GM12878 (cell line): ENCODE measurements around the gene ZNF627. TPM values are rescaled to one million over a fixed set of nuclear protein-coding genes. Genes with fewer than 3 reads are reported as not detected.

Experiments
- ATAC-seq: fragments of 200-7000 bp; cut with Tn5 transposase; 3 replicates; pipeline ENCODE4 v1.9.1; 2020; ENCODE audit warnings: mild to moderate bottlenecking, moderate library complexity
- BruUV-seq: library from RNA; stranded (reverse); fragments of 400-500 nt; replicated peaks from 2 replicates; lab custom pipeline; 2021; lab: Mats Ljungman, UMichigan
- CTCF ChIA-PET: fragments of 300-600 bp; sonication (Branson Sonifier 250); formaldehyde crosslinking; extraction: SDS; loops from one replicate; lab custom pipeline; 2021; ENCODE audit warnings: inconsistent platforms; lab: Yijun Ruan, JAX
- POLR2A ChIA-PET: fragments of 350-600 bp; formaldehyde crosslinking; extraction: SDS; loops from one replicate; lab custom pipeline; 2021; ENCODE audit warnings: inconsistent platforms; lab: Charles Lee
- RAD21 ChIA-PET: fragments of 300-600 bp; sonication (Branson Sonifier 250); formaldehyde crosslinking; loops from one replicate; lab custom pipeline; 2023; ENCODE audit warnings: antibody characterized with exemption; ENCODE audit not compliant: unreplicated experiment; lab: Charles Lee
- SMC1A ChIA-PET: fragments of 300-600 bp; sonication (Branson Sonifier 250); formaldehyde crosslinking; loops from one replicate; lab custom pipeline; 2023; ENCODE audit not compliant: unreplicated experiment, uncharacterized antibody; lab: Charles Lee
- DNase-seq: peaks from one replicate; pipeline ENCODE4 v3.0.0-alpha.2; 2011; ENCODE audit warnings: low read depth, low spot score
- FAIRE-seq: peaks from 3 replicates; lab custom pipeline; 2011; peaks lifted over from hg19 to GRCh38; lab: Jason Lieb, UNC
- H2AFZ ChIP-seq: 2 replicates; pipeline ENCODE4 v1.6.0; 2011; ENCODE audit warnings: low read depth, low read length, control low read depth; ENCODE audit not compliant: control insufficient read depth
- H3K27ac ChIP-seq: 2 replicates; pipeline ENCODE4 v1.5.1; 2011; ENCODE audit warnings: control low read depth; ENCODE audit not compliant: control insufficient read depth, insufficient read depth
- H3K27me3 ChIP-seq, 2 experiments: replicated peaks in 1 of 2; 2 replicates each; pipeline versions ENCODE4 v1.6.0 to v1.6.1; 2011; ENCODE audit warnings: low read length in 1 of 2; ENCODE audit not compliant: control insufficient read depth in 2 of 2, insufficient read depth in 2 of 2
- H3K36me3 ChIP-seq, 2 experiments: 2 replicates each; pipeline ENCODE4 v1.5.1; 2011; ENCODE audit warnings: low read length in 1 of 2; ENCODE audit not compliant: control insufficient read depth in 2 of 2, insufficient read depth in 2 of 2
- H3K4me1 ChIP-seq: 2 replicates; pipeline ENCODE4 v1.6.1; 2011; ENCODE audit warnings: mild to moderate bottlenecking, low read length, moderate library complexity, mixed read lengths; ENCODE audit not compliant: control insufficient read depth, insufficient read depth
- H3K4me2 ChIP-seq: 2 replicates; pipeline ENCODE4 v1.6.0; 2011; ENCODE audit warnings: control low read depth; ENCODE audit not compliant: control insufficient read depth, insufficient read depth
- H3K4me3 ChIP-seq: fragments of 200-600 bp; sonication (generic); 2 replicates; pipeline ENCODE4 v1.5.1; 2016
- H3K79me2 ChIP-seq: 2 replicates; pipeline ENCODE4 v1.6.0; 2011; ENCODE audit warnings: low read length; ENCODE audit not compliant: control insufficient read depth, insufficient read depth
- H3K9ac ChIP-seq: 2 replicates; pipeline ENCODE4 v1.8.0; 2011; ENCODE audit warnings: low read length, control low read depth, mixed read lengths; ENCODE audit not compliant: control insufficient read depth, insufficient read depth
- H3K9me3 ChIP-seq: replicated peaks from 3 replicates; pipeline ENCODE4 v1.5.1; 2011; ENCODE audit warnings: mild to moderate bottlenecking, low read length; ENCODE audit not compliant: control insufficient read depth, insufficient read depth
- H4K20me1 ChIP-seq: 2 replicates; pipeline ENCODE4 v1.6.0; 2011; ENCODE audit not compliant: control insufficient read depth, insufficient read depth
- ASH2L ChIP-seq: fragments of 300-600, 200-600 bp; sonication (generic); IDR thresholded peaks from 2 replicates; pipeline ENCODE4 v1.6.1; 2017; ENCODE audit warnings: low read depth, mild to moderate bottlenecking, borderline replicate concordance
- CHD4 ChIP-seq: fragments of 200-600 bp; sonication (generic); IDR thresholded peaks from 2 replicates; pipeline ENCODE4 v1.6.1; 2016; ENCODE audit warnings: mild to moderate bottlenecking
- CREM ChIP-seq: IDR thresholded peaks from 2 replicates; pipeline ENCODE4 v1.6.1; 2014; ENCODE audit warnings: antibody characterized with exemption, low read depth
- E4F1 ChIP-seq: fragments of 450-650 bp; IDR thresholded peaks from 2 replicates; pipeline ENCODE4 v1.6.1; 2018; ENCODE audit warnings: borderline replicate concordance, mild to moderate bottlenecking; ENCODE audit not compliant: partially characterized antibody
- ETV6 ChIP-seq, 2 experiments: fragments of 450-650 bp in 1 of 2; IDR thresholded peaks in 1 of 2; conservative IDR thresholded peaks in 1 of 2; 2 replicates each; pipeline ENCODE4 v1.6.1; 2014; ENCODE audit warnings: antibody characterized with exemption in 1 of 2, borderline replicate concordance in 1 of 2, low read depth in 1 of 2, mild to moderate bottlenecking in 1 of 2, moderate library complexity in 1 of 2
- NR2F1 ChIP-seq: fragments of 450-650 bp; conservative IDR thresholded peaks from 2 replicates; pipeline ENCODE4 v1.6.1; 2017; ENCODE audit warnings: mild to moderate bottlenecking
- RAD21 ChIP-seq: IDR thresholded peaks from 2 replicates; pipeline ENCODE4 v1.6.1; 2011; ENCODE audit warnings: mild to moderate bottlenecking, low read depth, low read length, moderate library complexity; ENCODE audit not compliant: insufficient read depth
- RAD51 ChIP-seq: fragments of 450-650 bp; IDR thresholded peaks from 2 replicates; pipeline ENCODE4 v1.6.1; 2016; ENCODE audit warnings: moderate library complexity, mild to moderate bottlenecking, inconsistent platforms
- RUNX3 ChIP-seq: IDR thresholded peaks from 2 replicates; pipeline ENCODE4 v1.6.1; 2012; ENCODE audit warnings: low read length, inconsistent platforms
- SMAD5 ChIP-seq: IDR thresholded peaks from 2 replicates; pipeline ENCODE4 v1.6.1; 2016; ENCODE audit warnings: antibody characterized with exemption, low read depth
- SMC3 ChIP-seq: IDR thresholded peaks from 2 replicates; pipeline ENCODE4 v1.6.1; 2011; ENCODE audit warnings: low read length, improper control_type of control experiment, borderline replicate concordance
- USF1 ChIP-seq: IDR thresholded peaks from 2 replicates; pipeline ENCODE4 v1.6.1; 2011; ENCODE audit warnings: borderline replicate concordance, low read depth, mild to moderate bottlenecking, moderate library complexity, mixed read lengths, low read length; ENCODE audit not compliant: insufficient read depth; ENCODE audit errors: extremely low read length
- ZBTB11 ChIP-seq: fragments of 450-650 bp; formaldehyde crosslinking; IDR thresholded peaks from 2 replicates; pipeline ENCODE4 v1.5.0; 2022; ENCODE audit warnings: mild to moderate bottlenecking, missing genetic modification characterization
- ZBTB33 ChIP-seq: fragments of 450-650 bp; IDR thresholded peaks from 2 replicates; pipeline ENCODE4 v1.6.1; 2017; ENCODE audit warnings: mild to moderate bottlenecking
- ZNF207 ChIP-seq: fragments of 450-650 bp; IDR thresholded peaks from 2 replicates; pipeline ENCODE4 v1.6.1; 2014; ENCODE audit warnings: antibody characterized with exemption, mild to moderate bottlenecking, borderline replicate concordance
- ZZZ3 ChIP-seq: IDR thresholded peaks from 2 replicates; pipeline ENCODE4 v1.6.1; 2011; ENCODE audit warnings: low read depth; ENCODE audit not compliant: control insufficient read depth, insufficient read length
- WGBS: methylation state at CpG from one replicate; pipeline ENCODE4 v1.1.6; 2016; ENCODE audit warnings: low lambda C conversion rate; ENCODE audit not compliant: insufficient replicate concordance, insufficient coverage; ENCODE audit errors: missing lambda C conversion rate; 5-methylcytosine and 5-hydroxymethylcytosine counted together
- in situ Hi-C: fragments of 300-500 bp; cut with MboI; formaldehyde crosslinking; loops from 9 replicates; pipeline ENCODE4 v1.14.3; 2018; ENCODE audit warnings: mixed read lengths
- intact Hi-C: fragments of 100-400 bp; cut with micrococcal nuclease; formaldehyde crosslinking; loops from one replicate; pipeline ENCODE4 v1.14.2; 2022; ENCODE audit not compliant: unreplicated experiment
- polyA plus RNA-seq, 11 experiments: library from polyadenylated mRNA; depleted of rRNA in 4 of 11; unstranded in 6 of 11; stranded (reverse) in 5 of 11; fragments of >200 nt; fragmentation: Nextera tagmentation in 4 of 11; fragmentation: Illumina TruSeq in 1 of 11; extraction: Ambion mirVana in 4 of 11; extraction: Trizol in 1 of 11; gene quantifications; 1 replicate in 1 of 11; 2 replicates in 10 of 11; pipeline versions ENCODE4 v1.2.1 to v1.2.3, GENCODE V29; 2011 to 2016; ENCODE audit warnings: inconsistent platforms in 2 of 11, missing spikeins in 2 of 11, low read depth in 1 of 11
- total RNA-seq, 4 experiments: library from RNA; depleted of rRNA in 3 of 4; stranded (reverse); fragments of >200 nt in 3 of 4; fragmentation: Illumina TruSeq in 1 of 4; extraction: Trizol in 1 of 4; gene quantifications; 2 replicates each; pipeline versions ENCODE4 v1.2.1 to v1.2.3, GENCODE V29; 2013 to 2021

The ZNF627 gene
- total and polyA plus RNA-seq, 10 of the 15 experiments (the other 5 are each of a cell fraction or from before 2014, with no cell fraction given) = 5.1 to 13.7 (median 10.2) TPM

- ATAC-seq = no peak
- Histone ChIP-seq H3K4me3 (no peak overlapping the region), H3K79me2 (no peaks in the 10 kb centered on the region), H3K4me1 (no peaks in the 10 kb centered on the region), H2AFZ (no peak overlapping the region), H3K9ac (no peak overlapping the region), H3K27me3 (no peaks in the 10 kb centered on the region), H3K27ac (no peak overlapping the region), H3K9me3 (peaks cover 3% of the 10 kb centered on the region; the same call in 1 of the 3 replicates), H3K4me2 (no peak overlapping the region), H3K36me3 (no peaks in the 10 kb centered on the region), H4K20me1 (no peaks in the 10 kb centered on the region)
- POLR2A ChIA-PET = no interaction called here
- RAD21 ChIA-PET = interaction anchor here (0.9 to 1.3 kb wide), 3 partner anchors 154 to 479 kb away, joined by 3 to 4 read pairs (median 3); no protein-coding TSS in a partner anchor
- CTCF ChIA-PET = interaction anchor here (0.8 to 2.4 kb wide), 4 partner anchors 139 to 1007 kb away, joined by 3 to 13 read pairs (median 8); partner anchors contain the start of genes MAN2B1, WDR83, ZNF20 and ZNF491
- BruUV-seq = no TSS peak
- no peak for DNase-seq
- intact Hi-C loops (no loop called here), in situ Hi-C loops (no loop called here)
- FAIRE-seq = no peak
- 45% methylated on average over 7 of the region's 7 CpGs for WGBS
- SMC1A ChIA-PET = interaction anchor here (1.0 to 1.9 kb wide), 3 partner anchors 78 to 482 kb away, joined by 3 to 5 read pairs (median 4); partner anchors contain the start of genes ZNF20 and ZNF441
- no peak for TF ChIP-seq RUNX3
- no peak for TF ChIP-seq RAD21
- no peak for TF ChIP-seq CHD4
- no peak for TF ChIP-seq ASH2L
- no peak for TF ChIP-seq ETV6 (conservative IDR thresholded peaks at IDR 0.05 in 1 of 2, IDR thresholded peaks at IDR 0.05 in 1 of 2; ENCODE audit: borderline replicate concordance in 1 of 2, low read depth in 1 of 2)
- no peak for TF ChIP-seq NR2F1
- TF ChIP-seq ZBTB11 (CRISPR knock-in tag) = no peak
- TF ChIP-seq SMAD5 = no peak
- TF ChIP-seq ZNF207 = no peak
- no peak for TF ChIP-seq ZBTB33
- TF ChIP-seq ZZZ3 = no peak
- TF ChIP-seq SMC3 = no peak
- no peak for TF ChIP-seq USF1
- TF ChIP-seq CREM = no peak
- no peak for TF ChIP-seq E4F1
- TF ChIP-seq RAD51 = no peak
Measured at GRCh38 chr19:11658970-11659369, 61.7 kb downstream of the ZNF627 start.
